Progenitor cell of endocrine pancreas (in vitro differentiated cells): ENCODE results near the gene HECTD2. TPM values are rescaled to one million over a fixed set of nuclear protein-coding genes. Genes with fewer than 3 reads are reported as not detected.
A peak's percentile ranks its signal among the peaks of the same experiment; 100 is the strongest.
"Not testable (repeated sequence)": the region's sequence is repeated elsewhere in the genome, so short reads cannot be mapped to it uniquely, and the experiment has no call there.

ENCODE experiments used
- DNase-seq: peaks from one replicate; pipeline ENCODE4 v3.0.0; 2021; ENCODE audit warnings: low spot score; ENCODE audit not compliant: unreplicated experiment
- H3K27ac Mint-ChIP-seq: 2 replicates; pipeline ENCODE4 v1.8.0; 2021; ENCODE audit warnings: mild to moderate bottlenecking, moderate library complexity, mixed read lengths
- H3K27me3 Mint-ChIP-seq: 2 replicates; pipeline ENCODE4 v1.8.0; 2021; ENCODE audit warnings: mixed read lengths
- H3K36me3 Mint-ChIP-seq: 2 replicates; pipeline ENCODE4 v1.8.0; 2022; ENCODE audit warnings: mixed read lengths; ENCODE audit not compliant: insufficient read depth
- H3K4me1 Mint-ChIP-seq: 2 replicates; pipeline ENCODE4 v1.8.0; 2021; ENCODE audit warnings: low read depth, mixed read lengths
- H3K4me3 Mint-ChIP-seq: 2 replicates; pipeline ENCODE4 v1.8.0; 2021; ENCODE audit warnings: low read depth, mild to moderate bottlenecking, moderate library complexity, mixed read lengths
- H3K9me3 Mint-ChIP-seq: 2 replicates; pipeline ENCODE4 v1.8.0; 2021; ENCODE audit warnings: low read depth, mixed read lengths
- CTCF ChIP-seq: fragments of 200-600 bp; sonication (generic); IDR thresholded peaks from one replicate; pipeline ENCODE4 v1.5.0; 2021; ENCODE audit warnings: antibody characterized with exemption, mild to moderate bottlenecking; ENCODE audit not compliant: unreplicated experiment
- total RNA-seq: library from RNA; stranded (reverse); gene quantifications from 2 replicates; pipeline ENCODE4 v1.2.1, GENCODE V29; 2021

HECTD2 gene
- total RNA-seq, 1 donor from 2014 or later, result 33.1 TPM

- peaks cover 19% of the 10 kb centered on the region for H3K9me3 Mint-ChIP-seq
- H3K4me3 Mint-ChIP-seq, result no peak overlapping the region
- no peak for DNase-seq
- H3K4me1 Mint-ChIP-seq, result peaks cover 67% of the 10 kb centered on the region
- no peak for TF ChIP-seq CTCF
- H3K36me3 Mint-ChIP-seq, result peaks cover 20% of the 10 kb centered on the region
- H3K27me3 Mint-ChIP-seq, result no peaks in the 10 kb centered on the region
- H3K27ac Mint-ChIP-seq, result peak overlapping the region; percentile 66
Measured at GRCh38 chr10:91559750-91560149, 149.6 kb downstream of the HECTD2 start.

GRCh38 chr10:91560827-91561226 is 150.7 kb downstream of the HECTD2 start:
- DNase-seq, H3K4me3 Mint-ChIP-seq, H3K27ac Mint-ChIP-seq, H3K27me3 Mint-ChIP-seq: not testable (repeated sequence)
- peaks cover 19% of the 10 kb centered on the region for H3K9me3 Mint-ChIP-seq
- H3K4me1 Mint-ChIP-seq, result peaks cover 62% of the 10 kb centered on the region
- H3K36me3 Mint-ChIP-seq, result peaks cover 20% of the 10 kb centered on the region

GRCh38 chr10:91562839-91563581 is 152.9 kb downstream of the HECTD2 start:
- Mint-ChIP-seq H3K27ac (no peak overlapping the region), H3K9me3 (peaks cover 19% of the 10 kb centered on the region), H3K4me3 (no peak overlapping the region), H3K36me3 (peaks cover 20% of the 10 kb centered on the region), H3K4me1 (peaks cover 46% of the 10 kb centered on the region), H3K27me3 (no peaks in the 10 kb centered on the region)
- DNase-seq, result no peak
- no peak for TF ChIP-seq CTCF

GRCh38 chr10:91564026-91564425 is 153.9 kb downstream of the HECTD2 start:
- H3K9me3 Mint-ChIP-seq, result peaks cover 19% of the 10 kb centered on the region
- no peak for DNase-seq
- no peak overlapping the region for H3K4me3 Mint-ChIP-seq
- H3K27ac Mint-ChIP-seq, result no peak overlapping the region
- TF ChIP-seq CTCF, result no peak
- peaks cover 36% of the 10 kb centered on the region for H3K4me1 Mint-ChIP-seq
- H3K27me3 Mint-ChIP-seq, result no peaks in the 10 kb centered on the region
- H3K36me3 Mint-ChIP-seq, result peaks cover 17% of the 10 kb centered on the region

Other genes starting within 250 kb of the HECTD2 start
- 19.2 and 19.4 TPM in 2 replicates for gene PCGF5, start 189.7 kb upstream of the HECTD2 start, total RNA-seq
- gene PPP1R3C, start 222.7 kb downstream of the HECTD2 start, total RNA-seq, result 29.5 and 30.0 TPM in 2 replicates